Measurements from ENCODE around the gene TMEM147. TPM values are rescaled to one million over a fixed set of nuclear protein-coding genes. Genes with fewer than 3 reads are reported as not detected.

Gene TMEM147
- total RNA-seq, 1 experiment from 2014 or later, result 157 TPM

DNA sequence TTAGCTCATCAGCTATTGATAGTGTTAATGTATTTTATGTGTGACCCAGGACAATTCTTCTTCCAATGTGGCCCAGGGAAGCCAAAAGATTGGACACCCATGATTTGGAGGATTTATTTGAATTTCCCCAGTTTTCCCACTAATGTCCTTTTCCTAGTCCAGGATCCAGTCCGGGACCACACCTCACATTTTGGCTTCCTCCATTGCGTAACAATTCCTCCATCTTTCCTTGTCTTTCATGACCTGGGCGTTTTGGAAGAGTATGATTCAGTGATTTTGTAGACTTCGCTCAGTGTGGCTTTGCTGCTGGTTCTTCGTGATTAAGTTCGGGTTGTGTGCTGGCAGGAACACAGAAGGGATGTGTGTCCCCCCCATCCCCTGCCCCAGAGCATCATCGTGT, 21.3 kb downstream of the TMEM147 start:
- Histone ChIP-seq H3K9me3 (ENCODE audit: control insufficient read depth, insufficient read depth, low read depth, low read length) (no peaks in the 10 kb centered on the region), H3K4me3 (ENCODE audit: low read depth in 2 of 2, low read length in 2 of 2) (no peak overlapping the region), H3K36me3 (ENCODE audit: control insufficient read depth, insufficient read depth, low read length) (no peaks in the 10 kb centered on the region), H3K27me3 (ENCODE audit: control insufficient read depth, insufficient read depth, low read length) (0 out of 2 replicates have a peak, but pooled peaks cover 3% of the 10 kb centered on the region), H3K4me1 (ENCODE audit: control insufficient read depth, insufficient read depth, low read length) (no peaks in the 10 kb centered on the region), H3K27ac (ENCODE audit: low read length) (no peak overlapping the region)
- no peak for DNase-seq (ENCODE audit: low read depth, low spot score)
- intact Hi-C loops (cut with micrococcal nuclease; ENCODE audit: unreplicated experiment) (no loop called here), in situ Hi-C loops (cut with HindIII; ENCODE audit: low pct_unique_long_range_greater_than_20kb, low sequenced_read_pairs) (no loop called here)
- no peak for ATAC-seq
- ChIA-PET POLR2A (interaction anchor here (0.6 to 0.7 kb wide), 2 partner anchors 315 to 962 kb away, joined by 3 to 7 read pairs; no protein-coding TSS in a partner anchor), CTCF (interaction anchor here (0.6 kb wide), 1 partner anchor 312 kb away, joined by 6 read pairs; no protein-coding TSS in a partner anchor)
- no TSS peak for BruUV-seq (replicated peaks)
- TF ChIP-seq, protein P1, sequence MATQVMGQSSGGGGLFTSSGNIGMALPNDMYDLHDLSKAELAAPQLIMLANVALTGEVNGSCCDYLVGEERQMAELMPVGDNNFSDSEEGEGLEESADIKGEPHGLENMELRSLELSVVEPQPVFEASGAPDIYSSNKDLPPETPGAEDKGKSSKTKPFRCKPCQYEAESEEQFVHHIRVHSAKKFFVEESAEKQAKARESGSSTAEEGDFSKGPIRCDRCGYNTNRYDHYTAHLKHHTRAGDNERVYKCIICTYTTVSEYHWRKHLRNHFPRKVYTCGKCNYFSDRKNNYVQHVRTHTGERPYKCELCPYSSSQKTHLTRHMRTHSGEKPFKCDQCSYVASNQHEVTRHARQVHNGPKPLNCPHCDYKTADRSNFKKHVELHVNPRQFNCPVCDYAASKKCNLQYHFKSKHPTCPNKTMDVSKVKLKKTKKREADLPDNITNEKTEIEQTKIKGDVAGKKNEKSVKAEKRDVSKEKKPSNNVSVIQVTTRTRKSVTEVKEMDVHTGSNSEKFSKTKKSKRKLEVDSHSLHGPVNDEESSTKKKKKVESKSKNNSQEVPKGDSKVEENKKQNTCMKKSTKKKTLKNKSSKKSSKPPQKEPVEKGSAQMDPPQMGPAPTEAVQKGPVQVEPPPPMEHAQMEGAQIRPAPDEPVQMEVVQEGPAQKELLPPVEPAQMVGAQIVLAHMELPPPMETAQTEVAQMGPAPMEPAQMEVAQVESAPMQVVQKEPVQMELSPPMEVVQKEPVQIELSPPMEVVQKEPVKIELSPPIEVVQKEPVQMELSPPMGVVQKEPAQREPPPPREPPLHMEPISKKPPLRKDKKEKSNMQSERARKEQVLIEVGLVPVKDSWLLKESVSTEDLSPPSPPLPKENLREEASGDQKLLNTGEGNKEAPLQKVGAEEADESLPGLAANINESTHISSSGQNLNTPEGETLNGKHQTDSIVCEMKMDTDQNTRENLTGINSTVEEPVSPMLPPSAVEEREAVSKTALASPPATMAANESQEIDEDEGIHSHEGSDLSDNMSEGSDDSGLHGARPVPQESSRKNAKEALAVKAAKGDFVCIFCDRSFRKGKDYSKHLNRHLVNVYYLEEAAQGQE (IDR thresholded peaks at IDR 0.05; ENCODE audit: insufficient read depth in 1 of 2, low read depth in 2 of 2, low read length in 1 of 2), result no peak
- no peak for TF ChIP-seq POLR2AphosphoS5 (IDR thresholded peaks at IDR 0.05; ENCODE audit: low read depth, low read length)
- TF ChIP-seq TCF7L2 (IDR thresholded peaks at IDR 0.05; ENCODE audit: low read depth, low read length), result no peak
- TF ChIP-seq SIN3A (IDR thresholded peaks at IDR 0.05; ENCODE audit: borderline replicate concordance, insufficient read depth, low read depth, low read length), result no peak
- TF ChIP-seq, protein P2, sequence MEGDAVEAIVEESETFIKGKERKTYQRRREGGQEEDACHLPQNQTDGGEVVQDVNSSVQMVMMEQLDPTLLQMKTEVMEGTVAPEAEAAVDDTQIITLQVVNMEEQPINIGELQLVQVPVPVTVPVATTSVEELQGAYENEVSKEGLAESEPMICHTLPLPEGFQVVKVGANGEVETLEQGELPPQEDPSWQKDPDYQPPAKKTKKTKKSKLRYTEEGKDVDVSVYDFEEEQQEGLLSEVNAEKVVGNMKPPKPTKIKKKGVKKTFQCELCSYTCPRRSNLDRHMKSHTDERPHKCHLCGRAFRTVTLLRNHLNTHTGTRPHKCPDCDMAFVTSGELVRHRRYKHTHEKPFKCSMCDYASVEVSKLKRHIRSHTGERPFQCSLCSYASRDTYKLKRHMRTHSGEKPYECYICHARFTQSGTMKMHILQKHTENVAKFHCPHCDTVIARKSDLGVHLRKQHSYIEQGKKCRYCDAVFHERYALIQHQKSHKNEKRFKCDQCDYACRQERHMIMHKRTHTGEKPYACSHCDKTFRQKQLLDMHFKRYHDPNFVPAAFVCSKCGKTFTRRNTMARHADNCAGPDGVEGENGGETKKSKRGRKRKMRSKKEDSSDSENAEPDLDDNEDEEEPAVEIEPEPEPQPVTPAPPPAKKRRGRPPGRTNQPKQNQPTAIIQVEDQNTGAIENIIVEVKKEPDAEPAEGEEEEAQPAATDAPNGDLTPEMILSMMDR (IDR thresholded peaks at IDR 0.05), result no peak

DNA sequence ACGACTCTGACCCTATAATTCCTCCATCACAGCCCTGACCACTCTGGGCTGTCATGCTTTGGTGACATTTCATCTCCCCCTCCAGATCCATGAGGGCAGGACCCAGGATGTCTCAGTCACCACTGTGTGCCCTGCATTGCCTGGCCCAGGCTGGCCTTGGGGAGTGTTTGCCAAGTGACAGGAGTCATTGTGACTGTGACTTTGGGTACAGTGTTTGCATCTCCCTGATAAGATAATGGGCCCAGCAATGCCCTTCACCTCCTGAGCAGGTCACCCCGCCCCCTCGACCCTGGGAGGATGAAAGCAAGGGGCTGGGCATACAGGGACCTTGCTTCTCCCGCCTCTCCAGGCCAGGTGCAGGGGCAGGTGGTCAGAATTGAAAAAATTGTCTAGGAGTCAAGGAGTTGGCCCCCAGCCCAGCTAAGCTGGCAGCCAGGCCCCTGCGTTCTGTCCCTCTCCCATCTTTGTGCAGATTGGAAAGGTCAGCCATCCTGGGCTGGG, 23.9 kb downstream of the TMEM147 start:
- Histone ChIP-seq H3K36me3 (ENCODE audit: control insufficient read depth, insufficient read depth, low read length) (no peaks in the 10 kb centered on the region), H3K9me3 (ENCODE audit: control insufficient read depth, insufficient read depth, low read depth, low read length) (no peaks in the 10 kb centered on the region), H3K27me3 (ENCODE audit: control insufficient read depth, insufficient read depth, low read length) (no peaks in the 10 kb centered on the region), H3K27ac (ENCODE audit: low read length) (no peak overlapping the region), H3K4me1 (ENCODE audit: control insufficient read depth, insufficient read depth, low read length) (no peaks in the 10 kb centered on the region), H3K4me3 (ENCODE audit: low read depth in 2 of 2, low read length in 2 of 2) (no peak overlapping the region)
- no peak for ATAC-seq
- no TSS peak for BruUV-seq (replicated peaks)
- ChIA-PET CTCF (no interaction called here), POLR2A (no interaction called here)
- in situ Hi-C loops (cut with HindIII; ENCODE audit: low pct_unique_long_range_greater_than_20kb, low sequenced_read_pairs) (no loop called here), intact Hi-C loops (cut with micrococcal nuclease; ENCODE audit: unreplicated experiment) (no loop called here)
- TF ChIP-seq, protein P1 (IDR thresholded peaks at IDR 0.05; ENCODE audit: insufficient read depth in 1 of 2, low read depth in 2 of 2, low read length in 1 of 2), result no peak
- TF ChIP-seq POLR2AphosphoS5 (IDR thresholded peaks at IDR 0.05; ENCODE audit: low read depth, low read length) (no peak), SIN3A (IDR thresholded peaks at IDR 0.05; ENCODE audit: borderline replicate concordance, insufficient read depth, low read depth, low read length) (no peak), TCF7L2 (IDR thresholded peaks at IDR 0.05; ENCODE audit: low read depth, low read length) (no peak)
- TF ChIP-seq, protein P2 (IDR thresholded peaks at IDR 0.05), result no peak
- no peak for DNase-seq (ENCODE audit: low read depth, low spot score)

All from Panc1 (cell line).